ENCODE data around the gene SLC6A4.
"Not testable (repeated sequence)": the region's sequence is repeated elsewhere in the genome, so short reads cannot be mapped to it uniquely, and the experiment has no call there.

SLC6A4 gene

GRCh38 chr17:30219315-30219714 lies 16.2 kb downstream of the SLC6A4 start:
- no peak for DNase-seq (ENCODE audit: low read depth)

- no peak for DNase-seq (ENCODE audit: low read depth)
Observed at GRCh38 chr17:30218799-30219198, 16.7 kb downstream of the SLC6A4 start.

- no peak for DNase-seq (ENCODE audit: low read depth)
Observed at GRCh38 chr17:30217746-30218245, 17.7 kb downstream of the SLC6A4 start.

GRCh38 chr17:30217054-30217453 lies 18.4 kb downstream of the SLC6A4 start:
- DNase-seq (ENCODE audit: low read depth): no peak

- no peak for DNase-seq (ENCODE audit: low read depth)
Observed at GRCh38 chr17:30212750-30213149, 22.7 kb downstream of the SLC6A4 start.

DNA sequence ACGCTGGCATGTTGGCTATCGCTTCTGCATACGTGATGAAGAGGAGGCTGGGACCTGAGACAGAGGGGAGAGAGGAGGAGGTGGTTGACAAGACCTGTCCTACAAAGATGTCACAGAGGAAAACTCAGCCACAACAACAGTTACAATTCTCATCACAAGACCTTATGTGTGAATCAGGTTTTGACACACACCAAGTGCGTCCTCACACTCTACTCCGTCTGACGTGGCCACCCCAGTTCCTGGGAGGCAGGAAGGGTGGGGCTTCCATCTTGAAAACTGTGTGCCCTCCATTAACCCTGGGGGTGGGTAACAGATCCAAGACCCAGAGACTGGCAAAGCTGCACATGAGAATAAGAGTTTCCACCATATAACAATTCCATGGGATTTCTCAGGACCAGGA lies 24.1 kb downstream of the SLC6A4 start:
- DNase-seq (ENCODE audit: low read depth): no peak

DNA sequence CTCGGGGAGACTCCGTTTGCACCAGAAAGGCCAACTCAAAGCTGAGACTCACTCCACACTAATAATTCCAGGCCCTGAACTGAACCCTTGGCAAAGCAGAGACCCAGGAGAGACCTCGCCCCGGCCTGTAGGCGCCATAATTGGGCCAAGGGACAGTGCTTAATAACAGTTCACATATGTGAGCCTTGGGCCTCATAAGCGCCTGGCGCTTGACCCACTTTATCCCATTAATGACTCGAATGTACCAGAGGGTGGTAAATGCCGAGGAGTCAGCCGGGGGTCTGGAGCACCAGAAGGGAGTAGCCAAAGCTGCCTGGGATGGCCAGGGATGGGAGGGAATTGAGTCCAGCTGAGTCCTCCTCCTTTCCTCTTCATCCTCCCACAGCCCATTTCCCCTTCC lies 24.6 kb downstream of the SLC6A4 start:
- no peak for DNase-seq (ENCODE audit: low read depth)

- no peak for DNase-seq (ENCODE audit: low read depth)
Observed at GRCh38 chr17:30210366-30210765, 25.1 kb downstream of the SLC6A4 start.

- DNase-seq (ENCODE audit: low read depth): no peak
Observed at GRCh38 chr17:30209930-30210329, 25.6 kb downstream of the SLC6A4 start.

- no peak for DNase-seq (ENCODE audit: low read depth)
Observed at GRCh38 chr17:30208214-30208613, 27.3 kb downstream of the SLC6A4 start.

GRCh38 chr17:30207655-30208054 lies 27.8 kb downstream of the SLC6A4 start:
- DNase-seq (ENCODE audit: low read depth): no peak

GRCh38 chr17:30203471-30203981 lies 32.0 kb downstream of the SLC6A4 start:
- no peak for DNase-seq (ENCODE audit: low read depth)

DNA sequence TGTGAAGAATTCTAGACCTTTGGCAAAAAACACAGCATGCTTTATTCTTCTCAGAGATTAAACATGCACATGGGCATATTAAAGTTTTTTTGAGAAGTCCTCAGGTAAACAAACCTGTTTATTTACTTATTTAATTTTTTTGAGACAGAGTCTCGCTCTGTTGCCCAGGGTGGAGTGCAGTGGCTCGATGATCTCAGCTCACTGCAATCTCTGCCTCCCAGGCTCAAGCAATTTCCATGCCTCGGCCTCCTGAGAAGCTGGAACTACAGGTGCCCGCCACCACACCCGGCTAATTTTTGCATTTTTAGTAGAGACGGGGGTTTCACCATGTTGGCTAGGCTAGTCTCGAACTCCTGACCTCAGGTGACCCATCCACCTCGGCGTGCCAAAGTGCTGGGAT lies 34.8 kb downstream of the SLC6A4 start:
- not testable (repeated sequence) for DNase-seq (ENCODE audit: low read depth)

DNA sequence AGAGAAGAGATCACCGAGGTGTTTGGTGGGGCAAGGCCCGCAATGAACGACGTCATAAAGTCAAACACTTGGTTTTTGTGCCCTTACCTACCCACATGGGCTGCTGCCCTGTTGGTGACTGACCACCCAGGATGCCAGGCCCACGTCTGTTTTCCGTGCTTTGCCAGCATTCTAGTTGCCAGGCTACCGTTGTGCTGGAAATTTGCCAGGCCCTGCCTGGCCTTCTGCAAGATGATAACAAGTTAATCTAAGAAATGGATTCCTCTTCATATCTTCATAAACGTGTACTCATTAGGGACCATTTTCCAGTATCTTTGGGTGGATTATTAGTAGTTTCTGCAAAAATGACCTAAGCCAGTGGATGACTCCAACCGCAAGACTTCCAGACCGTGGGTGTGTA lies 35.4 kb downstream of the SLC6A4 start:
- DNase-seq (ENCODE audit: low read depth): no peak

- DNase-seq (ENCODE audit: low read depth): no peak
Observed at GRCh38 chr17:30199600-30199999, 35.9 kb downstream of the SLC6A4 start.

- DNase-seq (ENCODE audit: low read depth): no peak
Observed at GRCh38 chr17:30197416-30197815, 38.1 kb downstream of the SLC6A4 start.

DNA sequence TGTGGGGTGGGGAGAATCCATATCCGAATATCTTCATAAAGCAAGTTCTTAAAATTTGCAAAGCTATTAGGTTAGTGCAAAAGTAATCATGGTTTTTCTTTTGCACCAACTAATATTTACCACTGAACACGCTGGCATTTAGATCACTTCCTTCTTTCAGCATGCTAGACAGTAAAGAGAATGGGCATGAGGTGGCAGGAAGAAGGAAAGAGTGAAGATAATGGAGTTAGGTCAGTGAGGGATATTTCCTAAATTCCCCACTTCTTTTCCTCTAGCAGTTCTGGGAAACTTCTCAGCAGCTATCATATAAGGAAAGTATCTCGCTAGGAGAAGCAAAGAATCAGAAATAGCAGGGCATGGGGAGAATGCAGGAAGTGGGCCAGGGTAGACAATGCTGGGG lies 39.0 kb downstream of the SLC6A4 start:
- no peak for DNase-seq (ENCODE audit: low read depth)

GRCh38 chr17:30191072-30191471 lies 44.4 kb downstream of the SLC6A4 start:
- DNase-seq (ENCODE audit: low read depth): no peak

GRCh38 chr17:30188211-30188939 lies 47.1 kb downstream of the SLC6A4 start:
- DNase-seq (ENCODE audit: low read depth): no peak

GRCh38 chr17:30187573-30187972 lies 47.9 kb downstream of the SLC6A4 start:
- no peak for DNase-seq (ENCODE audit: low read depth)

DNA sequence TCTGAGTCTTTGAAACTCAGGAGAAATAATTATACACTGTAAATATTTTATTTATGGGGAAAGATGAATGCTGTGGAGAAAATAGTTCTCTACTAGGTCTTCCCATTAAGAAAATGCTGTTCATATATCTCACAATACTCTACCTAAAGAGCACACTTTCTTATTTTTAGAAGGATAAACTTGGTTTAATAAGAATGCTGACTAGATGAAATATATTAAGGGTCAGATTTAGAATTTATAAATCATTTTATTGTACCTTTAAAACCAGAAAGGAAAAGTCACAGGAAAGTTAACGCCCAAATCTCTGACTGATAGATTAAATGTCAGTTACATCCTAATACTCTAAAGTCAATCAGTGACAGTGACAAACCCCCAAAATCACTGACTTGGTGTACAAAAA lies 48.7 kb downstream of the SLC6A4 start:
- DNase-seq (ENCODE audit: low read depth): no peak

DNA sequence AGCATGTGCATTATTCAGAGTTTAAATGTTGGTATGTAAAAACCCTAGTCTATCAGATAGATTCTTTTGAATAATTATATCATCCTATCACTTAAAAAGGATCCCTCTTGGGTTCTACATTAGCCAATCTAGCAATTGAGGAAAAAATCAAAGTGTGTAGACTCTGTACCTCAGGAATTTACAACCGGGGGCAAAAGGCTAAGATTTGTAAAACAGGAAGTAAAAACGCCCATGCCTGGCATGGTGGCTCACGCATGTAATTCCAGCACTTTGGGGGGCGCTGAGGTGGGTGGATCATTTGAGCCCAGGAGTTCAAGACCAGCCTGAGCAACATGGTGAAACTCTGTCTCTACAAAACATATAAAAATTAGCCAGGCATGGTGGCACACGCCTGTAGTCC lies 58.6 kb downstream of the SLC6A4 start:
- DNase-seq (ENCODE audit: low read depth): no peak

- no peak for DNase-seq (ENCODE audit: low read depth)
Observed at GRCh38 chr17:30174556-30174955, 60.9 kb downstream of the SLC6A4 start.

- DNase-seq (ENCODE audit: low read depth): no peak
Observed at GRCh38 chr17:30173649-30174048, 61.8 kb downstream of the SLC6A4 start.

Measured in T follicular helper cell (primary cell).